HG02840 (cell line): Measurements from ENCODE around the gene GAB1.

ENCODE experiments used
- ATAC-seq: cut with Tn5 transposase; IDR thresholded peaks from one replicate; pipeline ENCODE4 v1.9.1; 2021; ENCODE audit warnings: mild to moderate bottlenecking, moderate library complexity, moderate number of reproducible peaks; ENCODE audit not compliant: unreplicated experiment, low FRiP score

Gene GAB1

GRCh38 chr4:143407888-143408287 lies 71.2 kb downstream of the GAB1 start:
- no peak for ATAC-seq

DNA sequence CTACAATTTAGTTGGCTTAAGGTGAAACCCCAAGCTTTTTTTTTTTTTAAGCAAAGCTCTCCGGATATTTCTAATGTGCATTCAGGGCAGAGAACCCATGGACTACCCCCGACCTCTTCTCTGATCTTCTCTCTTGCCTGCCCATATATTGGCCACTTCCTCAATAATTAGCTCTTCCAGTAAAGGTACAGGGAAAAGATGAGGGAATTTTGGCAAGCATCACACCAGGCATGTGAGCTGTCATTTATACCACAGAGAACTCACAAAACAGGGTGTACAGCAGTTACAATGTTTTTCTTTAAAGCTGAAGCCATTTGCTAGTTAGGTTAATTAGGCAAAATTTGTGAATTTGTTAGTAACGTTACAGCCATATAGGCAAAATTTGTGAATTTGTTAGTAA lies 73.3 kb downstream of the GAB1 start:
- ATAC-seq = no peak

DNA sequence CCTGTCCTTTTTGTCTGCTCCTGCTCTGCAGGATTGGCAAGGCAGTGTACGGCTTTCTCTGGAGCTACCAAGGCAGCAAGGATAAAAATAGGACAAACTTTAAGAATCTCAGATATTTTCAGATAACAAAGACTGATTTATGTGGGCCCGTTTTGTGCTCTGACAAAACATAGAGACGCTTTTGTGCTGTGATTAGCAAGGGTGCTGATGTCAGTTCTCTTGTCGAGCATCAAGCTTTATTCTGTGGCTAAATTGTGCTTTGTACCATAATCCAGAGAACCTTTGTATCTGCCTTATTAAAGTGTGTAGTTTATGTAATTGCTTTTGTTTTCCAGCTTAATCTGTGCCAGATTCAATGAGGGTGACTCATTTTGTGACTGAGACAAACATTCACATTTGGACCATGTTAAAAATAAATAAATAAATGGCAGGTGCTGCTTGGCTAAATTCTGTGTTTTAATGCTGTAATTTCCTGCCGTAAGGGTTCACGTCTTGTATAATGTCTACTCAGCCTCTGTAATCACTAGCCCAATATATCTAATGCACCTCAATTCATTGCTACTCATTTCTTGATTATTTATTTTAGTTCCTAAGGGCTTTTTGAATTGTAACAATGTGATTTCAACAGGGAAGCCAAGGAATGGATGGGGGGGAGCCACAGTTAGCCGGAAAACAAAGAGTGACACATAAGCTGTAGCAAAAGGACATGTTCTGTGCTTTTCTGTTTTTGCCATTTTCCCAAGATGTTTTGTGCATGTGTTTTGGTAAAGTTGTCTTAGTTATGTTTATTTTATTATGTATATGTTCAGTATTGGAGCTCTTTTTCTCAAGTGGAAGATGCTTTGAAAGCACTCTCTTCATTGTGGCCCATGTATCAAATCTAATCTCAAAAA lies 75.1 kb downstream of the GAB1 start:
- no peak for ATAC-seq

DNA sequence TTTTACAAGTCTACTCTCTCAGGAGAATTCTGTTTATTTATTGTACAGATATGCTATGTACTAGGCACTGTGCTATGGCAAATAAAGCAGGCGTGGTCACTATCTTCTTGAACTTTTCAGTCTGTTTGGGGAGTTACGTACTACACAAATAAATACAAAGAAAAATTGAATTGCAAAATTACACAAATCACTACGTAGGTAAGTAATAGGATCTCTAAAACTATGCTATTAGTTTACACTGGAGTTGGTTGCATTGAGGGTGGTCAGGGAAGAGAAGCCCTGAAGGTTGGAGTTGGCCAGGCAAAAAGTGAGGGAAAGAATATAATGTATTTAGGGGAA lies 75.7 kb downstream of the GAB1 start:
- no peak for ATAC-seq

DNA sequence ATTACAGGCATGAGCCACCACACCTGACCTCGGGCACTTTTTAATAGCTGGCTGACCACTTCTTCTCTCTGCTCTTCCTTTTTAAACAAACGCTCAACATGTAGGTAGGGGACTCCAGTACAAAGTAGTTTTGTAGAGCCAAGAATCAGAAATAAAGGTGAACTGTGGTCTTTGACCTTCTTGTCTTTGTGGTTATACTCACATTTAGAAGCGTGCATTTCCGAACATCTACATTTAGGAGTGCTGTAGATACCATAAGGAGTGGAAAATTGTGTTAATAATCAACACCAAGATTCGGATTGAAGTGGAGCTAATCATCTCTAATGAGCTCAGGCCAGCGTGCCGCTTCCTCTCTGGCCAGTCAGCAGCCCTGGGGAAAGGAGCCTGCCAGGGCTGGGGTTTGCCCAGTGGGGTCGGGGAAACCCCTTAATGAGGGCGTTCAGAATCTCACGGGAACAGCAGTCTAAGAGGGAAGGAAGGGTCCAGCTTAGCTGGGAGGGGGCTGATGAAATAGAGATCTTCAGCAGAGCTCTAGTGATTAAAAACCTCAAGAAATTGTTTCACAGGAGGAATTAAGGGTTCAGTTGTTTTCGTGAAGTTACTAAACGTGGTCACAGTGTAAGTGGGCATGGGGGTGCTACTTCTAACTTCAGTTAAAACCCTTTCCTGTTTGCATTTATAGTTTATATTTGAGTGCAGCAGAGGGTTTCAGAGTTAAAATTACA lies 81.2 kb downstream of the GAB1 start:
- ATAC-seq = peak; percentile 87

- no peak for ATAC-seq
These were observed 83.6 kb downstream of the GAB1 start for GRCh38 chr4:143420227-143420626.

GRCh38 chr4:143421609-143422008 lies 84.9 kb downstream of the GAB1 start:
- ATAC-seq = no peak

- ATAC-seq = no peak
These were observed 87.6 kb downstream of the GAB1 start for GRCh38 chr4:143424276-143424675.

- no peak for ATAC-seq
These were observed 95.0 kb downstream of the GAB1 start for GRCh38 chr4:143431526-143432257.

GRCh38 chr4:143432258-143432591 lies 95.5 kb downstream of the GAB1 start:
- ATAC-seq = no peak

DNA sequence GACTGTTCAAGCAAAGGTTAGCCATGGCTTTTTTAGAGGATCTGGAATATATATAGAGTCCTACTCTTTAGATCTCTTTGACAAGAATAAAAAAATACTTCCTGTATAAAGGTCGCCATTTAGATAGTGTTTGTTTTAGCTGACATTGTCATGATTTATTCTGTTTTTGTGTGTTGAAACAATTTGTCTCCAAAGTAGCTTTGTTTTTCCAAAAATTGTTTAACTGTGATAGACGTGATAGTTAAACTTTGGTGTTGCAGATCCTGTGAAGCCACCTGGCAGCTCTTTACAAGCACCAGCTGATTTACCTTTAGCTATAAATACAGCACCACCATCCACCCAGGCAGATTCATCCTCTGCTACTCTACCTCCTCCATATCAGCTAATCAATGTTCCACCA lies 96.6 kb downstream of the GAB1 start:
- no peak for ATAC-seq

DNA sequence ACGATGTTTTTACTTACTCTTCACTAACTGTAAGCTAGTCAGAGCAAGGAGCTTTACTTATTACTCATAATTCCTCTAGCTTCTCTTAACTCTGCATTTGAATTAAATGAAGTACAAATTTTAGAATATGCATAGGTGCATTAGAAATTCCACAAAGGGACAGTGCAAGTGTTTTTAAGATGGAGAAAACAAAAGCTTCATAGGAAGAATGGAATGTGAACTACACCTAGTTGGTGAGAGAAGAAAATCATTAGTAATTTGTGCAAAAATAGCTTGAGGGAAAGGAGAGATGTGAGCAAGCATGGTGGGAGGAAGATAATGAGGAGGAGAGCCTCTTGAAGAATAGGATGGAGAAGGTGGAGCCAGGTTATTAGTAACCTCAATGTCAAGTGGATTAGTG lies 99.3 kb downstream of the GAB1 start:
- ATAC-seq = no peak

GRCh38 chr4:143437476-143437875 lies 100.8 kb downstream of the GAB1 start:
- no peak for ATAC-seq

- no peak for ATAC-seq
These were observed 101.3 kb downstream of the GAB1 start for GRCh38 chr4:143437937-143438336.

- no peak for ATAC-seq
These were observed 102.0 kb downstream of the GAB1 start for GRCh38 chr4:143438710-143439109.

- no peak for ATAC-seq
These were observed 104.4 kb downstream of the GAB1 start for GRCh38 chr4:143441109-143441508.

DNA sequence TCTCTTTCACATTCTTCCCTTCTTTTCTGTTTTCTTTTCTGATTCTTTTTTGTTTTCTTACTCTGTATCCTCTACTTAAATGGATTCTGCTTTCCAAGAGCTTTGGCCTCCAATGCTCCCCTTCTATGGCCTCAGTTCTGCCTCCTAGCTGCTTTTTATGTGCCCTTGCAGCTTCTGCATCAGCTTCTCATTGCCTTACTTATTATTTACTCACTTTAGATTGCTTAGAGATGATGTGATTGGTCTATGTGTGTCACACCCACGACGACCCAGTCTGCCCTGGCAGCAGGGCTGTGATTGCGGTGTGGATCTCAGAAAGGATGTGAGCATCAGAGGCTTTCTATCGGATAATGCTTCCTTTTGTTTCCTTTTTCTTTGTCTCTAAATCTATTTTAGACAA lies 105.0 kb downstream of the GAB1 start:
- no peak for ATAC-seq

DNA sequence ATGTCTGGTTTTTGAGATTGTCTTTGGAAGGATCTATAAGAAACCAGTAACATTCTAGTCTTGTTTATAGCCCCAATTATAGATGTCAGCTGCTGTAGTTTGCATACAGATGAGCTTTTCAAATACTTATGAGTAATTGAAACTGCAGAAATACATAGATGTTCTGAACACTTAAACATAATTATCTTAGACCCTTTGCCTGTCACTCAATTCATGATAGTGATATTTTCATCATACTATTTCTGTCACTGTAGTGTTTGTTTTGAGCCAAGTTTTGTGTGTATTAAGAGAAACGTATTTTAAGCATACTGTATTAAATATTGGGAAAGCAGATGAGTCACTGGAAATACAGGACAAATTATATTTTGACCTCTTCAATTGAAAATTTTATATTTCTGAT lies 107.1 kb downstream of the GAB1 start:
- ATAC-seq = no peak

DNA sequence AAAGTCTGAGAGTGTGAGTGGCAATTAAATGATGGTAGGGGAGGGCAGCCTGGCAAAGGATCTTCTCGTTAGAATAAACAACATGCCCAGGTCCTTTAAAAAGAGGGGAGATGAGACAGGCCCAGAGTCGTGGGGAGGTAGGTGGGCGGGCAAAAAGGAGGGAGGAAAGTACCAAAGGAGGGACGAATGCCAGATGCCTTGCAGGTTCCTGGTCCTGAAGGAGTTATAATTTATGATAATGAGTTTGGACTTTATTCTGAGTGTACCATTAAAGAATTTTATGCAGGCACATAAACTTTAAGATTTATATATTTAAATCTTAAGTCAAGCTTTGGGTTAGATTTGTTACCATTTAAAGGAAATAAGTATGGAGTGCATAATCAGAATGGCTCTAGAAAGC lies 114.5 kb downstream of the GAB1 start:
- ATAC-seq = no peak

GRCh38 chr4:143455211-143455610 lies 118.5 kb downstream of the GAB1 start:
- ATAC-seq = no peak

GRCh38 chr4:143458966-143459365 lies 122.3 kb downstream of the GAB1 start:
- no peak for ATAC-seq
